GM12892 (cell line): ENCODE data around the gene KCNK5.

Experiments
- POLR2A ChIP-seq: IDR thresholded peaks from 2 replicates; pipeline ENCODE4 v1.6.1; 2011; ENCODE audit warnings: low read depth, low read length, control low read depth
- POLR2AphosphoS5 ChIP-seq: IDR thresholded peaks from 2 replicates; pipeline ENCODE4 v1.6.1; 2011; ENCODE audit warnings: low read depth, low read length, control low read depth
- TAF1 ChIP-seq: IDR thresholded peaks from 2 replicates; pipeline ENCODE4 v1.6.1; 2011; ENCODE audit warnings: low read depth, mild to moderate bottlenecking, control low read depth, low read length, borderline replicate concordance

- TF ChIP-seq POLR2AphosphoS5 (no peak), TAF1 (no peak), POLR2A (no peak)
Observed at GRCh38 chr6:39195792-39196385, 33.4 kb downstream of the KCNK5 start.
